Activated CD4-positive, alpha-beta T cell treated with anti-CD3 and anti-CD28 coated beads, Interleukin-2, Interleukin-4, amounts not matched to agents 100 ng/mL and 50 ng/mL, durations not matched to agents 16 hours and 8 hours (primary cell): ENCODE measurements around the gene SMOC2.
"Not testable (repeated sequence)": the region's sequence is repeated elsewhere in the genome, so short reads cannot be mapped to it uniquely, and the experiment has no call there.

ENCODE experiments used
- DNase-seq: peaks from one replicate; pipeline ENCODE4 v3.0.0-alpha.2; 2020; ENCODE audit warnings: low spot score

SMOC2 gene

GRCh38 chr6:168606722-168607121 lies 165.7 kb downstream of the SMOC2 start:
- DNase-seq, result no peak

DNA sequence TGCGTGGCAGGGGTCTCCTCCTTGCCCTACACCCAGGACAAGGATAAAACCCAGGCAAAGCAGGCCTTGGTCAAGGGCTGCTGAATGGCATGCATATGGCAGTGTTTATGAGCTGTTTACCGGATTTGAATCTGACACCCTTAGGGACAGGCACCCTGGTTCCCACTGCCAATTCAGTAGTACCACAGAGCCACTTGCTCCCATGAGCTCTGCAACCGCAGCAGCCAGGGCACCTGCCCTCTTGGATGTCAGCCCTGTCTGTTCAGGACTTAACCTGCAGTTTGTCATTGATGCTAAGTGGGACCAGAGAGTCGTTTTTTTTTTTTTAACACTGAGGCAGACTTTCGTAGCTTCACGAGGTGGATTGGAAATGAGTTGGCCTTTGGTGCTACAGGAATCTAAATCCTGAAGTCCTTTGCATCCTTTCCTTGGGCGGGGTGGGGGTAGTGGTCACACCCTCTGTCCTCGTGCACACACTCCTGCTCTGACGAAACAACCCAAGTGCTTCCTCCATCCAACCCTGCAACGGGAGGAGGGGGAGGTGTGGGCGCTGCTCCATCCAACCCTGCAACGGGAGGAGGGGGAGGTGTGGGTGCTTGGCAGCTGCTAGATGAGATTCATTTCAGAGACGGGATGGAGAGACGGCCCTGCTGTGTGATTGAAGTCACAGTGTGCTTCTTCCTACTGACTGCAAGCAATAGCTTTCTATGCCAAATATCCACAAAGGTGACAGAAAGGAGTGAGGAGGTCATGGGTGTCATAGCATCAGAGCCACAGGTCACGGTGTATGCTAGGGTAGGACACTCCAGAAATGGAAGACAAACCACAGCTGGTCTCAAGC lies 166.5 kb downstream of the SMOC2 start:
- no peak for DNase-seq

GRCh38 chr6:168608113-168608400 lies 167.1 kb downstream of the SMOC2 start:
- no peak for DNase-seq

DNA sequence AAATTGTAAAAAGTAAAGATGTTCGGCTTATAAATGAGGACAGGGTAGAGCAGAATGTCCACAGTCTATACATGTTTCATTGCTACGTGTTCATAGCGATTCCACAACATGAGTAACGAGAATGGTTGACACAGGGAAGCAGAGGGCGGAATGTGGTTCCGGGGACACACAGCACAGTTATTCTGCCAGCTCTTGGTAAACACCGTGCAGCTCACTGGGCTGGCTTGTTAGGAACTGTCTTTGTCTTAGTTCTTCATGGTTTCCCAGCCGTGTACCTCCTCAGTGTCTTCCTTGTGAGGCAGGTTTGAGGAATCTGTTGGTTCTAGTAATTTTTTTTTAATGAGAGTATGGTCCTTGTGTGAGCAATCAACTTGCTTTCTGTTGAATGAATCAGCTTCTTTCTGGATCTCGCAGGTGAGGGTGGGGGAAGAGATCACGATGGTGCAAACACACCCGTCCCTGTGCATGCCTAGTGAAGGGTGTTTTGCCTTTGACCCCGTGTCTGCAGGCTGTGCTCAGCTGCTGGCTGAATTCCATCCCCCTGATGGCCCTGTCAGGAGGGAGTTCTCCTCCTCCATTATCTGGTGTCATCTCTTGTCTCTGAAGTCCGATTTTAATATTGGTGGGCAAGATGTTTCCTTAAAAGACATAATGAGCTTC lies 168.2 kb downstream of the SMOC2 start:
- DNase-seq, result no peak

DNA sequence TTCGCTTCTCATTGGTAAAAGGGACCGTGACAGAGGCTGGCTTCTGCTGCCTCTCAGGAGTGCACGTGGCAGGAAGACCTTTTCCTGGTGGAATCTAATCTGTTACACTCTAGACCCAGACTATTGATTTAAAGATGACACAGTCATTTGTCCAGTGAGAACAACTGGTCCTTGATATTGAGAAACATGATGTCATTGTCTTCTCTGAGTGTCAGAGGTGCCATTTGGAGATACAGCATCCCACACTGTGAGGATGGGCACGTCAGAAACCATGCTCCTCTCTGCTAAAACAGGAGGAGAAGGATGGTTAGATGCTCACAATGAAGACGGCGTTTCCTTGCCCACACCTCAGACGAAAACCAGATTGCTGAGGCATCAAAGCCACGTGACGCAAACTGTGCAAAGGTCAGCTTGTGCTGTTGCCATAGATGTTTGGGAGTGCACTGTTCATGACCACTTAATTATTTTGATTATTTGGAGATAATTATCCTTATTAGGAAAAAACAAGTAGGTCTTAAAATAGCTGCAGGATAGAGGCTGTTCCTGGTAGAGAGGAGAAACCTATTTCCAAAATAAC lies 169.0 kb downstream of the SMOC2 start:
- no peak for DNase-seq

DNA sequence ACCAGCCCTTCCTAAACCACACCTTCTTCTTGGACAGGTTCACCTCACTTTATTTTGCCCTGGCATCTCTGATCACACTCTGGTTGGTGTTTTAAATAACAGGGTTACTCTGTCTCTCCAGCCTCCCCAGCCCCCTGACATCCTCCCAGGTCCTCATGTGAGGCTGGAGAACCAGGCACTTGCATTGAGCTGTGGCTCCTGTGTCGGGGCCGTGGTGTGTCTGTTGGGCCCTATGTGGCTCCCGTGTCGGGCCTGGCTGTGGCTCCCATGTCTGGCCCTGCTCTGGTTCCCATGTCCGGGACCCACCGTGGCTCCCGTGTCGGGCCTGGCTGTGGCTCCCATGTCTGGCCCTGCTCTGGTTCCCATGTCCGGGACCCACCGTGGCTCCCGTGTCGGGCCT lies 170.0 kb downstream of the SMOC2 start:
- not testable (repeated sequence) for DNase-seq

GRCh38 chr6:168611691-168612090 lies 170.7 kb downstream of the SMOC2 start:
- DNase-seq, result no peak

DNA sequence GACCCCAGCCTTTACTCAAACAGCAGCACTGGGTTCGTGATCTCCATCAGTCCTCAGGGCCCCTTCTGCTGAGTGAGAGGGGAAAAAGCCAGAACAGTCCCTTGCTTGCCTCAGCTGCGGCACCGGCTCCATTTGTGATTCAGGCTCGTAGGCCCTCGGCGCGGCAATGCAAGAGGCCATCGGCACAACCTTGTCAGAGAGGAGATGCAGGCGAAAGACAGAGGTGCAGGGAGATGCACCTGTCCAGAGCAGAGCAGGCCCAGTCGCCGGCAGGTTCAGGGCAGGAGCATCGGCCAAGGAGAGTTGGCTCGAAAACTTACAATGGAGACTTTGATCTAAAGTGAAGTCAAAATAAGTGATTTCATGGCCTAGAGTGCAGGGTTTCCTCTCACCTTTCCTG lies 171.6 kb downstream of the SMOC2 start:
- DNase-seq, result no peak

DNA sequence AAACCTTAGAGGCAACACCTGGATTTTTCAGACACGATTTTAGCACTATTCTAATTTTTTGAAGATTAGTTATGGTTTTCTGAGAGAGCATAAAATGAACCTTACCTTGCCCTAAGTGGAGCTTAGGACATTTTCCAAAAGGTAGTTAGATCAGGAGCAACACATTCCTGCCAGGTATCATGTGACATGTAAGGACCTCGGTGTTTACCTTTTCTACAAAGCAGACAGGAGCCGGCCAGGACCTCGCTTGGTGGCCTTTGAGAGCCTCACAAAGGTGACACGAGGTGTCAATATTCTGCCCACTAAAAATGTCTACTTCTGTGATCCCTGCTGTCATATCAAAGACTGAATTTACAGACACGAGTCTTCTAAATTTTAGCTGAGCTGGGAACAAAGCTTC lies 174.9 kb downstream of the SMOC2 start:
- DNase-seq, result no peak

GRCh38 chr6:168616816-168617765 lies 176.1 kb downstream of the SMOC2 start:
- no peak for DNase-seq

DNA sequence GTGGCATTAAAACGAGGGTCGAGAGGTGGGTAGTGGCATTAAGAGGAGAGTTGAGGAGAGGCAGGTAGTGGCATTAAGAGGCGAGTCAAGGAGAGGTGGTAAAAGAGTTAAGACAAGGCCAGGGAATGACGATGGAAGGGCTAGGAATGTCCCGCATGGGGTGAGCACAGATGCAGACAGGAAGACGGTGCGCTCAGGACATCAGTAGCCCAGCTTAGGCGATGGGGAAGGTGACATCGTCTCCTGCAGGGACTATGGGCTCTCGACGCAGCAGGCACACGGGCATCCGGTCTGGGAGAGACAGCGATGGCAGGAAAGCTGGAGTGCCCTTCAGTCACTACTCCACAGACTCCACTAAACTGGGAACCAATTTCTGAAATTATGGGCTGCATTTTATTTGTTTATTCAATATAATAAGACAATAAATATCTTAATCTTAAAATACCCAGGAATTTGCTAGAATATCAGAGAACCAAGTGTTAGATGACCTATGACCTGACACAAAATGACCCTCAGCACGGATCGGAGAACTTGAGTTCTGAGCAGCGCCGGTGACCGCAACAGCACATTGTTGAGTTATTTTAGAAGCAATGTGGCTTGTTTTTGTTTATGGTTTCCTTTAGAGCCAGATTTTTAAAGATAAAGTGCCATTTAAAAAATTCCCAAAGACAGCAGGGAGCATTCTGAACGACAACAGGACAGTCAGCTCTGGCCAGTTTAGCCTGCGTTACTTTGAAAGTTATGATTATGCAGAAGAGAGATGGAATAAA lies 177.7 kb downstream of the SMOC2 start:
- no peak for DNase-seq

- no peak for DNase-seq
Observed at GRCh38 chr6:168619560-168620314, 178.8 kb downstream of the SMOC2 start.

DNA sequence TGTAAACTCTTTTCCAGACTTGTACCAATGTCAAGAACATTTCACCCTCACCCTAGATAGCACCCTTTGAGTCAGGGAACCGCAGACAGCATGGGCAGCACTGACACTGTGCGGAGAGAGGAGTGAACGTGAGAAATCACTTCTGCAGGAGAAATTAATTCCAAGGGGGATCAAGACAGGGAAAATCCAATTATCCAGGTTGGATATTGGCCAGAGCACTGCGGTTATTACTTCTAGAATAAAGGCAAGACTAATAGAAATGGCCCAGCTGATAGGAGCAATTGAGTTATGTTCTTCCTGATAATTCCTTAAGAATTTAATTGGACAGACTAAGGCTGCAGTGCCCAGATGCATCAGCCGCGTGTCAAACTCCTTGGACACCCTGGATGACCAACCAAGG lies 179.6 kb downstream of the SMOC2 start:
- DNase-seq, result no peak

GRCh38 chr6:168623736-168624135 lies 182.8 kb downstream of the SMOC2 start:
- no peak for DNase-seq

GRCh38 chr6:168624540-168624939 lies 183.6 kb downstream of the SMOC2 start:
- DNase-seq, result no peak

DNA sequence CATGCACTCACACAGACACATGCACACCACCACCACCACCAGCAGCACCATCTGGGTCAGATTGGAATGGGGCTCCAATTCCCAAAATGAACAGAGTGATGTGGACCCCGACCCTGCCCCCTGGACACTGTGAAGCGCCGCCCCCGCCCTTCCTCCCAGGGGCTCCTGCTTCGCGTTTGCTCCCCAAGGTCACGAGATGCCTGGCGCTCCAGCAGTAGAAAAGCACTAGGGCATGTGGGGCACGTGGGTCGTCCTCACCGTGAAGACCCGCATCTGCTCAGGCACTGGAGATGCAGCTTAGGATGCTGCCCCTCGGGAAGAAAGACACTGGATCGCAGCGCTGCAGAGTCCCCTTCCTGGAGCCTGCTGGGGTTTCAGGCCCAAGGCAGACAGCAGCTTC lies 184.0 kb downstream of the SMOC2 start:
- DNase-seq, result no peak

GRCh38 chr6:168625602-168626001 lies 184.6 kb downstream of the SMOC2 start:
- DNase-seq, result no peak

- DNase-seq, result no peak
Observed at GRCh38 chr6:168626046-168626602, 185.1 kb downstream of the SMOC2 start.

DNA sequence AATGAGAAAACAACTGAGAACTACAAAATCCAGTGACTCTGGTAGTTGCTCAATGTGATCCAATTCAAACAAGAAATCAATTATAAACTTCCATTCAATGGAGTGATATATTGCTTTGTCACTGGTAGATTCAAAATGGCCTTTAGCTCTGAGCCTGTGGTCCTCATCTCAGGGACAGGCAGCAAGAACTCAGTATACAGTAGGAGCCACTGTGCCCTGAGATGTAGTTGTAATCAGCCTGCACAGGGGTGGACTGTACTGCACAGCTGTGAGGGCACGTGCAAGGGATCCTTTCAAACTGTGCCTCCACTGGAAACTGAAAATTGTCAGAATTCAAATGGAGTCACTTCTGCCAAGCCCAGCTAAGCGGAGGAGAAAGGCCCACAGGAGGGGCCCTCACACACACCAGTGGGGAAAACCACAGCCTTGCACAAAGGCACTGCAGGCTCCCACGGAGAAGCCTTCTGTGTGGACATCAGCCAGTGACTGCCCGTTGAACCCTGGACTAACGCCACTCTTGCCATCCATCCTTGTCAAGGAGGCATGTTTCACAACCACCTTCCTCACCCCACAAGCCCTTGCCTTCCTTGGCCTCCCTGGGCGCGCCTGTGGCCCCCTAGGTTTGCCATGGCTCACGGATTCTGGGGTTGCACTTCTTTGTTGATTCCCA lies 186.7 kb downstream of the SMOC2 start:
- DNase-seq, result no peak

GRCh38 chr6:168628176-168628553 lies 187.2 kb downstream of the SMOC2 start:
- no peak for DNase-seq
